ENCODE results near the gene FAM174C.

GRCh38 chr19:1227304-1228054 lies 47.9 kb upstream of the FAM174C start:
- TF ChIP-seq, protein P1, sequence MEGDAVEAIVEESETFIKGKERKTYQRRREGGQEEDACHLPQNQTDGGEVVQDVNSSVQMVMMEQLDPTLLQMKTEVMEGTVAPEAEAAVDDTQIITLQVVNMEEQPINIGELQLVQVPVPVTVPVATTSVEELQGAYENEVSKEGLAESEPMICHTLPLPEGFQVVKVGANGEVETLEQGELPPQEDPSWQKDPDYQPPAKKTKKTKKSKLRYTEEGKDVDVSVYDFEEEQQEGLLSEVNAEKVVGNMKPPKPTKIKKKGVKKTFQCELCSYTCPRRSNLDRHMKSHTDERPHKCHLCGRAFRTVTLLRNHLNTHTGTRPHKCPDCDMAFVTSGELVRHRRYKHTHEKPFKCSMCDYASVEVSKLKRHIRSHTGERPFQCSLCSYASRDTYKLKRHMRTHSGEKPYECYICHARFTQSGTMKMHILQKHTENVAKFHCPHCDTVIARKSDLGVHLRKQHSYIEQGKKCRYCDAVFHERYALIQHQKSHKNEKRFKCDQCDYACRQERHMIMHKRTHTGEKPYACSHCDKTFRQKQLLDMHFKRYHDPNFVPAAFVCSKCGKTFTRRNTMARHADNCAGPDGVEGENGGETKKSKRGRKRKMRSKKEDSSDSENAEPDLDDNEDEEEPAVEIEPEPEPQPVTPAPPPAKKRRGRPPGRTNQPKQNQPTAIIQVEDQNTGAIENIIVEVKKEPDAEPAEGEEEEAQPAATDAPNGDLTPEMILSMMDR (IDR thresholded peaks at IDR 0.05; ENCODE audit: low read depth, low read length, missing input control): no peak
- TF ChIP-seq RXRA (IDR thresholded peaks at IDR 0.05) (no peak), MAX (IDR thresholded peaks at IDR 0.05) (no peak), ATF3 (IDR thresholded peaks at IDR 0.05) (no peak), TAF1 (conservative IDR thresholded peaks at IDR 0.05) (no peak), YY1 (IDR thresholded peaks at IDR 0.05) (no peak)
- TF ChIP-seq, protein P2, sequence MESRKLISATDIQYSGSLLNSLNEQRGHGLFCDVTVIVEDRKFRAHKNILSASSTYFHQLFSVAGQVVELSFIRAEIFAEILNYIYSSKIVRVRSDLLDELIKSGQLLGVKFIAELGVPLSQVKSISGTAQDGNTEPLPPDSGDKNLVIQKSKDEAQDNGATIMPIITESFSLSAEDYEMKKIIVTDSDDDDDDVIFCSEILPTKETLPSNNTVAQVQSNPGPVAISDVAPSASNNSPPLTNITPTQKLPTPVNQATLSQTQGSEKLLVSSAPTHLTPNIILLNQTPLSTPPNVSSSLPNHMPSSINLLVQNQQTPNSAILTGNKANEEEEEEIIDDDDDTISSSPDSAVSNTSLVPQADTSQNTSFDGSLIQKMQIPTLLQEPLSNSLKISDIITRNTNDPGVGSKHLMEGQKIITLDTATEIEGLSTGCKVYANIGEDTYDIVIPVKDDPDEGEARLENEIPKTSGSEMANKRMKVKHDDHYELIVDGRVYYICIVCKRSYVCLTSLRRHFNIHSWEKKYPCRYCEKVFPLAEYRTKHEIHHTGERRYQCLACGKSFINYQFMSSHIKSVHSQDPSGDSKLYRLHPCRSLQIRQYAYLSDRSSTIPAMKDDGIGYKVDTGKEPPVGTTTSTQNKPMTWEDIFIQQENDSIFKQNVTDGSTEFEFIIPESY (IDR thresholded peaks at IDR 0.05): no peak
- TF ChIP-seq, protein P3, sequence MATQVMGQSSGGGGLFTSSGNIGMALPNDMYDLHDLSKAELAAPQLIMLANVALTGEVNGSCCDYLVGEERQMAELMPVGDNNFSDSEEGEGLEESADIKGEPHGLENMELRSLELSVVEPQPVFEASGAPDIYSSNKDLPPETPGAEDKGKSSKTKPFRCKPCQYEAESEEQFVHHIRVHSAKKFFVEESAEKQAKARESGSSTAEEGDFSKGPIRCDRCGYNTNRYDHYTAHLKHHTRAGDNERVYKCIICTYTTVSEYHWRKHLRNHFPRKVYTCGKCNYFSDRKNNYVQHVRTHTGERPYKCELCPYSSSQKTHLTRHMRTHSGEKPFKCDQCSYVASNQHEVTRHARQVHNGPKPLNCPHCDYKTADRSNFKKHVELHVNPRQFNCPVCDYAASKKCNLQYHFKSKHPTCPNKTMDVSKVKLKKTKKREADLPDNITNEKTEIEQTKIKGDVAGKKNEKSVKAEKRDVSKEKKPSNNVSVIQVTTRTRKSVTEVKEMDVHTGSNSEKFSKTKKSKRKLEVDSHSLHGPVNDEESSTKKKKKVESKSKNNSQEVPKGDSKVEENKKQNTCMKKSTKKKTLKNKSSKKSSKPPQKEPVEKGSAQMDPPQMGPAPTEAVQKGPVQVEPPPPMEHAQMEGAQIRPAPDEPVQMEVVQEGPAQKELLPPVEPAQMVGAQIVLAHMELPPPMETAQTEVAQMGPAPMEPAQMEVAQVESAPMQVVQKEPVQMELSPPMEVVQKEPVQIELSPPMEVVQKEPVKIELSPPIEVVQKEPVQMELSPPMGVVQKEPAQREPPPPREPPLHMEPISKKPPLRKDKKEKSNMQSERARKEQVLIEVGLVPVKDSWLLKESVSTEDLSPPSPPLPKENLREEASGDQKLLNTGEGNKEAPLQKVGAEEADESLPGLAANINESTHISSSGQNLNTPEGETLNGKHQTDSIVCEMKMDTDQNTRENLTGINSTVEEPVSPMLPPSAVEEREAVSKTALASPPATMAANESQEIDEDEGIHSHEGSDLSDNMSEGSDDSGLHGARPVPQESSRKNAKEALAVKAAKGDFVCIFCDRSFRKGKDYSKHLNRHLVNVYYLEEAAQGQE (IDR thresholded peaks at IDR 0.05): no peak

Data from liver (tissue), 3 donors.